HCT116 (cell line): Measurements from ENCODE around the gene FAR2. TPM values are rescaled to one million over a fixed set of nuclear protein-coding genes. Genes with fewer than 3 reads are reported as not detected.
"Not testable (repeated sequence)": the region's sequence is repeated elsewhere in the genome, so short reads cannot be mapped to it uniquely, and the experiment has no call there.

ENCODE experiments used
- ATAC-seq: fragments of 200-7000 bp; cut with Tn5 transposase; 2 replicates; pipeline ENCODE4 v1.9.1; 2020; ENCODE audit warnings: mild to moderate bottlenecking, moderate library complexity
- BruUV-seq: library from RNA; stranded (reverse); fragments of 400-500 nt; replicated peaks from 2 replicates; lab custom pipeline; 2021; lab: Mats Ljungman, UMichigan
- CTCF ChIA-PET: fragments of 300-600 bp; sonication (Branson Sonifier 250); formaldehyde crosslinking; loops from one replicate; lab custom pipeline; 2021; ENCODE audit warnings: antibody characterized with exemption; lab: Charles Lee
- POLR2A ChIA-PET: fragments of 300-600, 350-600 bp; sonication (Branson Sonifier 250); formaldehyde crosslinking; loops from one replicate; lab custom pipeline; 2021; ENCODE audit warnings: antibody characterized with exemption; lab: Charles Lee
- RAD21 ChIA-PET, 2 experiments: fragments of 300-600 bp; sonication (Branson Sonifier 250); formaldehyde crosslinking; loops; one replicate each; lab custom pipeline; 2023; ENCODE audit warnings: low total read pairs in 2 of 2; ENCODE audit not compliant: uncharacterized antibody in 2 of 2, unreplicated experiment in 2 of 2, low non-redundant PET in 1 of 2; lab: Charles Lee
- DNase-seq: peaks from one replicate; pipeline ENCODE4 v3.0.0-alpha.2; 2010; ENCODE audit warnings: low read depth, low spot score
- H2AFZ ChIP-seq: fragments of 200-600 bp; shearing (Covaris generic), sonication (generic); 2 replicates; pipeline ENCODE4 v1.6.1; 2017; ENCODE audit warnings: low read depth, mixed run types, mixed read lengths, antibody characterized with exemption, low read length; ENCODE audit not compliant: poor library complexity, severe bottlenecking
- H3K27ac ChIP-seq: 2 replicates; pipeline ENCODE4 v1.5.1; 2012; ENCODE audit warnings: low read depth, low read length
- H3K27me3 ChIP-seq: fragments of 200-600 bp; sonication (generic); 2 replicates; pipeline ENCODE4 v1.6.1; 2016; ENCODE audit warnings: mixed run types, low read length, mixed read lengths; ENCODE audit not compliant: insufficient read depth
- H3K36me3 ChIP-seq, 2 experiments: fragments of 200-500 bp in 1 of 2; fragments of 200-600 bp in 1 of 2; sonication (Bioruptor generic) in 1 of 2; sonication (generic) in 1 of 2; 2 replicates each; pipeline versions ENCODE4 v1.5.1 to v1.6.1; 2014 to 2016; ENCODE audit warnings: low read length in 2 of 2, inconsistent platforms in 1 of 2, mixed read lengths in 1 of 2, mixed run types in 1 of 2; ENCODE audit not compliant: insufficient read depth in 2 of 2, control insufficient read depth in 1 of 2
- H3K4me1 ChIP-seq, 2 experiments: fragments of 200-600 bp in 1 of 2; sonication (generic) in 1 of 2; 2 replicates each; pipeline versions ENCODE4 v1.5.1 to v1.6.1; 2012 to 2017; ENCODE audit warnings: low read length in 2 of 2, inconsistent platforms in 1 of 2, mild to moderate bottlenecking in 1 of 2, mixed read lengths in 1 of 2, mixed run types in 1 of 2, moderate library complexity in 1 of 2; ENCODE audit not compliant: insufficient read depth in 2 of 2, control insufficient read depth in 1 of 2
- H3K4me2 ChIP-seq: fragments of 200-600 bp; sonication (generic); 2 replicates; pipeline ENCODE4 v1.6.1; 2017; ENCODE audit warnings: mixed run types, low read length, mixed read lengths
- H3K4me3 ChIP-seq, 2 experiments: fragments of 200-600 bp in 1 of 2; sonication (generic) in 1 of 2; replicated peaks in 1 of 2; 2 replicates each; pipeline ENCODE4 v1.5.1; 2011 to 2016; ENCODE audit warnings: low read length in 2 of 2, control low read depth in 1 of 2, low read depth in 1 of 2, mild to moderate bottlenecking in 1 of 2, mixed read lengths in 1 of 2, mixed run types in 1 of 2
- H3K79me2 ChIP-seq: fragments of 200-600 bp; sonication (generic); 2 replicates; pipeline ENCODE4 v1.6.1; 2017; ENCODE audit warnings: mild to moderate bottlenecking, mixed run types, low read length, moderate library complexity, mixed read lengths; ENCODE audit not compliant: insufficient read depth
- H3K9ac ChIP-seq: fragments of 200-600 bp; sonication (generic); 2 replicates; pipeline ENCODE4 v1.6.1; 2016; ENCODE audit warnings: low read length, mixed read lengths
- H3K9me2 ChIP-seq: fragments of 200-600 bp; sonication (generic), shearing (Covaris generic); 2 replicates; pipeline ENCODE4 v1.6.1; 2017; ENCODE audit warnings: mixed run types, mild to moderate bottlenecking, moderate library complexity; ENCODE audit not compliant: insufficient read depth
- H3K9me3 ChIP-seq, 2 experiments: fragments of 200-500 bp in 1 of 2; fragments of 200-600 bp in 1 of 2; sonication (Bioruptor generic) in 1 of 2; sonication (generic) in 1 of 2; 2 replicates each; pipeline ENCODE4 v1.6.1; 2014 to 2017; ENCODE audit warnings: low read length in 2 of 2, mixed read lengths in 2 of 2, inconsistent platforms in 1 of 2, low read depth in 1 of 2, mild to moderate bottlenecking in 1 of 2, mixed run types in 1 of 2, moderate library complexity in 1 of 2; ENCODE audit not compliant: control insufficient read depth in 1 of 2, insufficient read depth in 1 of 2
- H4K20me1 ChIP-seq: fragments of 200-600 bp; sonication (generic), shearing (Covaris generic); 2 replicates; pipeline ENCODE4 v1.6.1; 2017; ENCODE audit warnings: mixed run types, mild to moderate bottlenecking, moderate library complexity; ENCODE audit not compliant: insufficient read depth
- ATF3 ChIP-seq: IDR thresholded peaks from 2 replicates; pipeline ENCODE4 v1.6.1; 2012
- CEBPB ChIP-seq: IDR thresholded peaks from 2 replicates; pipeline ENCODE4 v1.6.1; 2012; ENCODE audit warnings: low read depth
- EGR1 ChIP-seq: IDR thresholded peaks from 2 replicates; pipeline ENCODE4 v1.6.1; 2012; ENCODE audit warnings: low read depth
- FOSL1 ChIP-seq: IDR thresholded peaks from 2 replicates; pipeline ENCODE4 v1.6.1; 2012; ENCODE audit warnings: low read depth
- MAX ChIP-seq: IDR thresholded peaks from 2 replicates; pipeline ENCODE4 v1.6.1; 2012
- POLR2A ChIP-seq: IDR thresholded peaks from 2 replicates; pipeline ENCODE4 v1.7.0; 2011; ENCODE audit warnings: borderline replicate concordance; ENCODE audit not compliant: insufficient read depth, insufficient read length; ENCODE audit errors: extremely low read depth
- SP1 ChIP-seq: IDR thresholded peaks from 2 replicates; pipeline ENCODE4 v1.6.1; 2012; ENCODE audit warnings: low read depth
- TCF7L2 ChIP-seq: IDR thresholded peaks from 2 replicates; pipeline ENCODE4 v1.7.0; 2011; ENCODE audit warnings: borderline replicate concordance, inconsistent platforms; ENCODE audit not compliant: insufficient read depth, insufficient read length; ENCODE audit errors: extremely low read depth
- ZFX ChIP-seq: fragments of 450-650 bp; IDR thresholded peaks from 2 replicates; pipeline ENCODE4 v1.6.1; 2017
- intact Hi-C: fragments of 100-400 bp; cut with micrococcal nuclease; formaldehyde crosslinking; loops from 2 replicates; pipeline ENCODE4 v1.10.0; 2022
- total RNA-seq: library from RNA; stranded (reverse); gene quantifications from one replicate; pipeline ENCODE4 v1.2.1, GENCODE V29; 2021; ENCODE audit not compliant: unreplicated experiment

Gene FAR2
- total RNA-seq, 1 experiment from 2014 or later, result 9.7 TPM

DNA sequence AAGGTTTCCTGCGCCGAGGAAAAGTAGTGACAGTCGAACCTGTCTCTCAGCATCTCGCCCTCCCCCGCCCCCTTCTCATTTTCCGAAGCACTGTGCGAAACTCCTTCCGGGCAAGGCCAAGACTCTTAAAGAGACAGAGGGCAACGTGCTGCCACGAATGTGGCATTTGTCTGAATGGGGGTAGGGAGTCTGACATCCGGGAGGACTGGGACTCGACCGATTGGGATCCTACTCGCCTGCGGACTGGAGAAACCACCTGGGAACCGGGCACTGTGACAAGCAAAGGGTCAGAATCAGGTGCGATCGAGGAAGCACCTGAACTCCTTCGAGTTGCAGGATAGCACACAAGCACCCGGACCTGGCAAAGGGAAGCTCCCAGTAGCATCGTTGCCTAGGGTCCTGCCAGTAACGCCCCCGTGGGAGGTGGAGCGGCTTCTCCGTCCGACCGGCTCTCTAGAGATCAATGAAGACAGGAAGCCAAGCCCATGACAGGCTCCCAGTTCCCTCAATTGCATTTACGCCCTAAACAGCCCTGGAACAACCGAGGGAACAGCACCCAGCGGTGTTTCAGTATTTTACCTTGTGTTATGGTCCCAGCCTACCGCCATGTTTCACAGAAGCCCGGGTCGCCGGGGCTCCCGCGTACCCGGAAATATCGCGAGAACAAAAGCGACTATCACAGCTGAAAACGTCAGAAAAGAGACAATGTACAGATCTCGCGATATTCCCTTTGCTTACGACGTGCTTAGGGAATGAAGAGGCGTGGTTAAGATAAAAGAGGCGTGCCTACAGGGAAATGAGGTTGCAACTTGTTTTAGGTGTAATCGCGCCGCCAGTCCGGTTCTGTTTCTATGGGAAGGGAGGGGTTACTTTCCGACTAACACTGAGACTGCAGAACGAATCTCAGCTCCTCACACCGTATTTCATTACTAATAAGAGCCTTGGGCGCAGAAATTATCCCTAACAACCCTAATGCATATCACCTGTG, 231.8 kb downstream of the FAR2 start, which contains the start of gene ERGIC2 (continued):
- peak; percentile 55 for TF ChIP-seq TCF7L2
- TF ChIP-seq FOSL1, result no peak
- TF ChIP-seq MAX, result peak; percentile 55; the same call in 1 of the 2 replicates
- TF ChIP-seq ZFX, result no peak
- no peak for TF ChIP-seq ATF3
- peak; percentile 87 for TF ChIP-seq SP1
- TF ChIP-seq, all 23 proteins: peak for 13

DNA sequence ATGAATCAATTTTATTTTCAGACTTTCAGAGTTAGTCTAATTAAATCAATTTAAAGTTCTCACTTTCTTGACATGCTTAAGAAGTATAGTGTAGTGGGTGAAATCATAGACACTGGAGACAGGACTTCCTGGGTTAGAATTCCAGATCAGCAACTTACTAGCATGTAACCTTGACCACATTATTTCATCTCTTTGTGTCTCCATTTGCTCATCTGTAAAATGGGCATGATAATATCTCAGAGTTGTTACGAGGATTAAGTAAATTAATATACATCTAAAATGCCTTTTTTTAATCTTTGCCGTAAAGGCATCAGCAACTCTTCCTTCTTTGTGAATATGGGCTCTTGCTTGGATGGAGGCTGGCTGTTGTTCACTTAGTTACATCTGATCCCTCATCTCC, 233.2 kb downstream of the FAR2 start:
- no peaks in the 10 kb centered on the region for H3K27me3 ChIP-seq
- peaks cover 4 to 17% of the 10 kb centered on the region in 2 experiments; a peak in 3 of 4 replicates for H3K4me1 ChIP-seq
- TF ChIP-seq CEBPB (no peak), EGR1 (no peak), POLR2A (no peak)
- ChIA-PET RAD21 (no interaction called here), CTCF (no interaction called here), POLR2A (no interaction called here)
- no peaks in the 10 kb centered on the region for H3K9me3 ChIP-seq
- H3K36me3 ChIP-seq, result peaks cover 0 to 5% of the 10 kb centered on the region in 2 experiments; a peak in 2 of 4 replicates
- no peak for DNase-seq
- H3K4me3 ChIP-seq, result no peak overlapping the region
- H3K4me2 ChIP-seq, result no peak overlapping the region
- H4K20me1 ChIP-seq, result no peaks in the 10 kb centered on the region; the same call in 1 of the 2 replicates
- H3K79me2 ChIP-seq, result peaks cover 37% of the 10 kb centered on the region
- H3K9me2 ChIP-seq, result no peaks in the 10 kb centered on the region
- BruUV-seq, result no TSS peak
- intact Hi-C loops, result no loop called here
- ATAC-seq, result no peak
- no peak overlapping the region for H3K9ac ChIP-seq
- peak overlapping the region; percentile 77 for H2AFZ ChIP-seq
- no peak overlapping the region for H3K27ac ChIP-seq

DNA sequence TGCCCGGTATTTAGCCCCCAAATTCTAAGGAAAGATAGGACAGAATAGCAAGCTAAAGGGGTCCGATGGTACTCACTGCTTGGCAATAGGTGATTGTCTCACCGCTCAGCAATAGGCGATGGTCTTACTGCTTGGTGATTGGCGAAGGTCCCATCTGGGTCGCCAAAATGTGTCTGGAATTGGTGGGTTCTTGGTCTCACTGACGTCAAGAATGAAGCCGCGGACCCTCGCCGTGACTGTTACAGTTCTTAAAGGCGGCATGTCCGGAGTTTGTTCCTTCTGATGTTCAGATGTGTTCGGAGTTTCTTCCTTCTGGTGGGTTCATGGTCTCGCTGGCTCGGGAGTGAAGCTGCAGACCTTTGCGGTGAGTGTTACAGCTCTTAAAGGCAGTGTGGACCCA, 236.1 kb downstream of the FAR2 start:
- intact Hi-C loops, RAD21 ChIA-PET, CTCF ChIA-PET: not testable (repeated sequence)

More for the DNA sequence above, 236.1 kb downstream of the FAR2 start:
- ATAC-seq, H3K4me3 ChIP-seq, H3K36me3 ChIP-seq, BruUV-seq, H3K27me3 ChIP-seq, H3K27ac ChIP-seq, DNase-seq, H3K9me3 ChIP-seq, H3K4me2 ChIP-seq, H4K20me1 ChIP-seq, H3K9me2 ChIP-seq, H2AFZ ChIP-seq, H3K9ac ChIP-seq, H3K79me2 ChIP-seq, POLR2A ChIA-PET, H3K4me1 ChIP-seq: not testable (repeated sequence)
